HFFc6 (cell line): ENCODE results near the gene RNF144A. TPM values are rescaled to one million over a fixed set of nuclear protein-coding genes. Genes with fewer than 3 reads are reported as not detected.

Experiments used
- DNase-seq: peaks from one replicate; pipeline ENCODE4 v3.0.0-alpha.2; 2018
- H3K27ac Mint-ChIP-seq: 2 replicates; pipeline ENCODE4 v1.8.0; 2020; ENCODE audit warnings: mild to moderate bottlenecking, mixed read lengths
- H3K27me3 Mint-ChIP-seq: 2 replicates; pipeline ENCODE4 v1.8.0; 2021; ENCODE audit warnings: mild to moderate bottlenecking, moderate library complexity, mixed read lengths; ENCODE audit not compliant: insufficient read depth
- H3K36me3 Mint-ChIP-seq: 2 replicates; pipeline ENCODE4 v1.8.0; 2021; ENCODE audit warnings: low read depth, mixed read lengths
- H3K4me1 Mint-ChIP-seq: 2 replicates; pipeline ENCODE4 v1.8.0; 2020; ENCODE audit warnings: low read depth, mixed read lengths
- H3K4me3 Mint-ChIP-seq: 2 replicates; pipeline ENCODE4 v1.8.0; 2020; ENCODE audit warnings: mild to moderate bottlenecking, moderate library complexity, mixed read lengths
- H3K9me3 Mint-ChIP-seq: 2 replicates; pipeline ENCODE4 v1.8.0; 2020; ENCODE audit warnings: mild to moderate bottlenecking, mixed read lengths
- CTCF ChIP-seq: fragments of 200-600 bp; sonication (generic); IDR thresholded peaks from 2 replicates; pipeline ENCODE4 v1.5.0; 2021; ENCODE audit warnings: antibody characterized with exemption, mild to moderate bottlenecking
- total RNA-seq, 6 experiments: library from RNA; stranded (reverse); fragmentation: NEBNext Ultra II Directional; extraction: Animal tissue kit (Norgen Biotek cat#: 25700); gene quantifications; 2 replicates in 1 of 6; 3 replicates in 5 of 6; pipeline ENCODE4 v1.2.3, GENCODE V29; 2021

The RNF144A gene
- total RNA-seq, 6 experiments from 2014 or later = not detected

GRCh38 chr2:7033136-7033960 is 116.1 kb downstream of the RNF144A start:
- no peak overlapping the region for H3K4me3 Mint-ChIP-seq
- no peak overlapping the region for H3K27ac Mint-ChIP-seq
- peaks cover 77% of the 10 kb centered on the region for H3K9me3 Mint-ChIP-seq

GRCh38 chr2:7034303-7034702 is 117.1 kb downstream of the RNF144A start:
- DNase-seq = no peak
- peaks cover 3% of the 10 kb centered on the region for H3K27me3 Mint-ChIP-seq
- no peak for TF ChIP-seq CTCF
- peaks cover 80% of the 10 kb centered on the region for H3K9me3 Mint-ChIP-seq
- H3K27ac Mint-ChIP-seq = no peak overlapping the region
- H3K4me1 Mint-ChIP-seq = no peaks in the 10 kb centered on the region
- no peak overlapping the region for H3K4me3 Mint-ChIP-seq
- H3K36me3 Mint-ChIP-seq = peaks cover 9% of the 10 kb centered on the region; the same call in 1 of the 2 replicates

More at GRCh38 chr2:7033136-7033960, 116.1 kb downstream of the RNF144A start:
- Mint-ChIP-seq H3K27me3 (peaks cover 5% of the 10 kb centered on the region), H3K36me3 (peaks cover 9% of the 10 kb centered on the region; the same call in 1 of the 2 replicates), H3K4me1 (no peaks in the 10 kb centered on the region)
- no peak for DNase-seq
- no peak for TF ChIP-seq CTCF

- no peaks in the 10 kb centered on the region for H3K4me1 Mint-ChIP-seq
- no peak overlapping the region for H3K27ac Mint-ChIP-seq
- peaks cover 9% of the 10 kb centered on the region; the same call in 1 of the 2 replicates for H3K36me3 Mint-ChIP-seq
- H3K4me3 Mint-ChIP-seq = no peak overlapping the region
- H3K27me3 Mint-ChIP-seq = peaks cover 3% of the 10 kb centered on the region
- peaks cover 67% of the 10 kb centered on the region for H3K9me3 Mint-ChIP-seq
- TF ChIP-seq CTCF = no peak
- DNase-seq = no peak
Observed at GRCh38 chr2:7035884-7036283, 118.7 kb downstream of the RNF144A start.

- no peak overlapping the region for H3K4me3 Mint-ChIP-seq
- H3K27ac Mint-ChIP-seq = no peak overlapping the region
- DNase-seq = no peak
- no peaks in the 10 kb centered on the region for H3K4me1 Mint-ChIP-seq
- H3K36me3 Mint-ChIP-seq = peaks cover 6% of the 10 kb centered on the region; the same call in 1 of the 2 replicates
- TF ChIP-seq CTCF = peak; percentile 68
- H3K9me3 Mint-ChIP-seq = peaks cover 56% of the 10 kb centered on the region
- H3K27me3 Mint-ChIP-seq = peaks cover 3% of the 10 kb centered on the region
Observed at GRCh38 chr2:7037340-7038333, 120.4 kb downstream of the RNF144A start.

- Mint-ChIP-seq H3K4me1 (no peaks in the 10 kb centered on the region), H3K9me3 (peaks cover 40% of the 10 kb centered on the region), H3K27me3 (no peaks in the 10 kb centered on the region; the same call in 1 of the 2 replicates), H3K27ac (no peak overlapping the region), H3K36me3 (no peaks in the 10 kb centered on the region), H3K4me3 (no peak overlapping the region)
- no peak for TF ChIP-seq CTCF
- no peak for DNase-seq
Observed at GRCh38 chr2:7040547-7040946, 123.3 kb downstream of the RNF144A start.
